GM19351 (cell line): Measurements from ENCODE around the gene ELF1.
"Not testable (repeated sequence)": the region's sequence is repeated elsewhere in the genome, so short reads cannot be mapped to it uniquely, and the experiment has no call there.

Source experiments
- ATAC-seq: cut with Tn5 transposase; IDR thresholded peaks from one replicate; pipeline ENCODE4 v1.9.1; 2021; ENCODE audit warnings: mild to moderate bottlenecking, moderate library complexity; ENCODE audit not compliant: unreplicated experiment

The ELF1 gene

DNA sequence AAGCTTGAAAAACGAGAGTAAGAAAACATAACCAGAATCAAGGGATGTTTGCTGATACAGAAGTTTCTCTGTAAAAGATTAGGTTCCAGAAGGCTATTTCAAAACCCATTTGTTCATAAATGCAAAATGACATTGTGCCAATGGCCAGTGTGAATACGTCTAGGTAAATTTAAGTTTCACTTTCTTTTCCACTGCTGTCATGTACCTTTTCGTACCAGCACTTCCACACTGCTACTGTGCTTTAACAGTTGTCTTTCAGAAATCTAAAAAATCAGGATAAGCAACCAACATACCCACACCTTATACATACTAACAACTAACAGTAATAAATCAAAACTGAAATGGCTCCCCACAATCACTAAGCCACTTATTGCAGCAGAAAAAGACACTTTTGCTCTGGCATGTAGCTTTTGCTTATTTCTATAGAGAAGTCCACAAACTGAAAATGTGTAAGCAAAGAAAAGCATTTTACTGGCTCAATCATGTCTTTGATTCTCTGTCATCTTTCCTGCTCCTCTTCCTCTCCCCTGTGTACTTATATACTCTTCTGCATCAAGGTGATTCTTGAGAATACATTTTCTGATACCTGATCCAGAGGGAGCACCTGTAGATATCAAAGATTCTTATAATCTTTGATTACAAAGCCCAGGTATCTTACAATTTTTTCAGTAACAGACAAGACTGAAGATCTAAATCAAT lies 34.3 kb downstream of the ELF1 start:
- peak; percentile 46 for ATAC-seq

DNA sequence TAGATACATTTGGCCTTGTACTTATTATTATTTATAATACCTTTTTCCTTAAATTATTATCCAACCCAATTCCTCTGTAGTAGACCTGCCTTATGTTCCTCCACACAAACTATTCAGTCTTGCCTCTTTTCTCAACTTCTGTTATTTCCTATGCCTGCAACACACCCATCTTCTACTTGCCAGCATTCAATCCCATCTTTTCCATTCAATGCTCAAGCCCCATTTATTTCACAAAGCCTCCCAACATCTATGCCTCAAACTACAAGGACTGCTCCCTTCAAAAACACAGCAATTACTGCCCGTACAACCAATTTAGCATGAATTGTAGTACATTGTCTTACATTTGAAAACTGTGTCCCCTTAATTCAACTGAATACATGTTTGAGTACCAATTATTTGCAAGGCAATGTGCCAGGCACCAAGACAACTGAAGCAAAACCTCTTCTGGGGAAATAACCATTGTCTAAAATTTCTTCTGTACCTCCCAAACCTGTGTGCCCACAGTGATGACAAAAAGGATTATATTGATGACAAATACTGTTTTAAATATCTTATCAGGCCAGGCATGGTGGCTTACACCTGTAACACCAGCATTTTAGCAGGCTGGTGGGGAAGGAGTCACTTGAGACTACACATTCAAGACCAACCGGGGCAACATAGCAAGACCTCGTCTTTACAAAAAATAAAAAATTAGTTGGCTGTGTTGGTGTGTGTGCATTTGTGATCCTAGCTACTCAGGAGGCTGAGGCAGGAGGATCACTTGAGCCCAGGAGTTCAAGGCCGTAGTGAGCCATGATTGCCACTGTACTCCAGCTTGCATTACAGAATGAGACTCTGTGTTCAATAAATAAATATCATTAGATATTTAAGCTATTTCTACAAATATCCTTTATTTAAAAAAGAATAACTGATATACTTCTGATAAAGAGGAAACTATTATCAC lies 35.1 kb downstream of the ELF1 start:
- no peak for ATAC-seq

DNA sequence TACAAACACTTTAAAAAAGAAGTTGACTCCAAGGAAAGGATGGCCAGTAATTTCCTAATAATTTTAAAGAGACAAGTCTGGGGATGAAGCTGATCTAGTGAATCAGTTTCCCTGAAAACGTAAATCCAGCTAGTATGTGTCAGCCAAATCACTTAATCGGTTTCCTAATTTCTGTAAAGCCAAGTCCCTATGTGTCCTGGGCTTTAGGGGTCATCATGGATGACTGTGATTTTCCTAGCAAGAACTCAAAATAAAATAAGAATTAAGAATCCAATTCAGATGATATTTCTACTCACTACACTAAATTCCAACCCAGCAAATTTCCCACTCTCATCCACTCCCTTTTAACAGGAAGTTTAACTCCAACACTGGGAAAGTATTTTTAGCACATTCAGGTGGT lies 35.9 kb downstream of the ELF1 start:
- ATAC-seq: no peak

DNA sequence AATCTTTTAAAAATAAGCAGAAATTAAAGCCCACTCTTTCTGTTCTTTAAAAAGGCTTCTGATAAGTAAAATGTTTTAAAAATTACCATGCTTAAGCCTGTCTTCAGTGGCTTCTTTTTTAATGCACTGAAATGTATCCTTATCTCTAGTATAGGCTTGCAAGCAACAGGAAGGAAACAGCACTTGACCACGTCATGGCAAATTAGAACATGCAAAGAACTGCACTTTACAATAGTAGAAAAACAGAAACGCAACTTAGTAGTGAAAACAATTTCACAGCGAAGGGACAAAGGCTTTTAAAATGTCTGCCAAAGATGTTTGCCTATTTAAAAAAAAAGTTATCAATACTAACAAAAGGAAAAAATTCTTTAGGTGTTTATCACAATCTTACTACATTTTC lies 36.3 kb downstream of the ELF1 start:
- ATAC-seq: peak; percentile 69

DNA sequence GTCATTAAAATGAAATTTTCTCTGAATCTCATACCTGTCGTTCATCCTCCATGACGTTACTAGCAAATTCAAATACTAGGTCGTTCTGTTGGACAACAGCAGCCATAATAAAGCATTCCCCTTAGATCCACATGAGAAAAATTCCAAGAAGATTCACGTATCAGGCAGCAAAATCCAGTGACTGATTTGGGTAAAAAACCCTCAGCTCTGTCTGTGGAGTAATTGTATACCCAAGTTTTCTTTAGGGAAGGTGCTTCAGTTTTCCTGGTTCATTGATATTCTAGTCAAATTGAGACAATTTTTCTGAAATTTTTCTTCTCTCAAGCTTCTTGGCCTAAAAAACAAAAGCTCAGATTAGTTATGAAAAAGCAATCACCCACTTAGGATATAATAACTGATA lies 37.2 kb downstream of the ELF1 start:
- no peak for ATAC-seq

DNA sequence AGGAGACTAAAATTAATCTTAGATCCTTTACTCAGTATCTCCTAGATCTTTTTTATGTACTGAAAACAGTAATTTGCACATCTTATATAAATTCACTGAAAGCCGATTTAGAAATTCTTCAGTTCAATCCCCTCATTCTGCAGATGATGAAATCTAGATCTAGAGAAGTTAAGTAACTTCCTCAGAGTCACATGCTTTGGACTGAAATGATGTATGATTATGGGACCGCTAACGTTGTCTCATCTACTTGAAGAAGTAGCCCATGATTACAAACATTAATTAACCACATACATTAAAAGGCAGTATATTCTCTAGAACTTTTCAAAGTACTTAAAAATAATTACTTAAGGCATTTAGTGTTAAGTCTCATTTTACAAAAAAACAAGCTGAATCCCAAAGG lies 37.8 kb downstream of the ELF1 start:
- no peak for ATAC-seq

DNA sequence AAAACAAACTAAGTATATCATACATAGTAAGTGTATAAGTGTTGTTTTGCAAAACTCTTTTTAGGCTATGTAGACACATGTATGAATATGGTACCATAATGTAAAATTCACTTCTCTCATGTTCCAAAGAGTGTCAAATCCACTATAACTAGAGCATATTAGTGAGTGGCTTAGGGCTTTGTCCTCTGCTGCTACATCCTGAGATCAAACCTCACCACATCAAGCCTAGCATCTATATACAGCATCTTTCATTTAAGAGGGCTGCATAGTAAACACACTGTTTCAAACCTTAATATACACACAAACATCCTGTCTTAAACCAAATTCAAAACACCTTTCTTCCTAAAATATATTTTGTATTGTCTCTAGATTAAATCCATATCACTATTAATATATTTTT lies 38.7 kb downstream of the ELF1 start:
- no peak for ATAC-seq

DNA sequence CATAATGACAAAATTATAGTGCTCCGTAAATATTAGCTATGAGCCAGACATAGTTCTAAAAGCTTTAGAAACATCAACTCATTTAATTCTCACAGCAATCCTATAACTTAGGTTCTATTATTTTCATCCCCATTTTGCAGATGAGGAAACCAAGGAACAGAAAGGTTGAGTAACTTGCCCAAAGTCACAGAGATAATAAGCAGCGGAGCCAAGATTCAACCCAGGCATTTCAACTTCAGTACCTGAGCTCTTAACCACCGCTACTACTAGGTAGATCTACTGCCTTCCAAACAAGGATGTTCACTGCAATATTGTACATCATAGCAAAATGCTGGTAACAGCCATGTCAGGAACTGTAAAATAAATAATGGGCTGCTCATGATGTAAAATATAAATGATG lies 39.9 kb downstream of the ELF1 start:
- no peak for ATAC-seq

DNA sequence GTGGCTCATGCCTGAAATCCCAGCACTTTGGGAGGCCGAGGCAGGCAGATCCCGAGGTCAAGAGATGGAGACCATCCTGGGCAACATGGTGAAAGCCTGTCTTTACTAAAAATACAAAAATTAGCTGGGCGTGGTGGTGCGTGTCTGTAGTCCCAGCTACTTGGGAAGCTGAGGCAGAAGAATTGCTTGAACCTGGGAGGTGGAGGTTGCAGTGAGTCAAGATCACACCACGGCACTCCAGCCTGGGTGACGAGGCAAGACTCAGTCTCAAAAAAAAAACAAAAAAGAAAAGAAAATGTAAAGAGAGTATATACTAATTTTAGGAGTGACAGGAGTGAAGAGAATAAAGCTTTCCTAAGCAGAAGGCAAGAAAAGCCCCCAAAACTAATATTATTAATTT lies 41.0 kb downstream of the ELF1 start:
- not testable (repeated sequence) for ATAC-seq

DNA sequence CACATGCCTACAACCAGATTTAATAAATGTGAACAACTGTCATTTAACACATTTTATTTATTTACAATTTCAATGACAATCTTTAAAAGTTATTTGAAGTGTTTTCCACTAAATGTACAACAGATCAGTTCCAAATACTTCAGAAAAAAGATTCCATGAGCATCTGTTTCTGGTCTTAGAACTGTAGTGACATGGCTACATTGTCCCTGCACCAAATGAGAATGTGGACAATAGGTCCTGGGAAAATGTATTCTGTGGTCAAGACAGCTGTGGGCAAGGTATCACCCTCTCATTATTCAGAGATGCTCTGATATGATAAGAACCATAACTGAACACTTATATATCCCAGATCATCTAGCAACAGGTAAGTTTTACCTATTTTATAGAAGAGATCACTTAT lies 43.7 kb downstream of the ELF1 start:
- no peak for ATAC-seq

DNA sequence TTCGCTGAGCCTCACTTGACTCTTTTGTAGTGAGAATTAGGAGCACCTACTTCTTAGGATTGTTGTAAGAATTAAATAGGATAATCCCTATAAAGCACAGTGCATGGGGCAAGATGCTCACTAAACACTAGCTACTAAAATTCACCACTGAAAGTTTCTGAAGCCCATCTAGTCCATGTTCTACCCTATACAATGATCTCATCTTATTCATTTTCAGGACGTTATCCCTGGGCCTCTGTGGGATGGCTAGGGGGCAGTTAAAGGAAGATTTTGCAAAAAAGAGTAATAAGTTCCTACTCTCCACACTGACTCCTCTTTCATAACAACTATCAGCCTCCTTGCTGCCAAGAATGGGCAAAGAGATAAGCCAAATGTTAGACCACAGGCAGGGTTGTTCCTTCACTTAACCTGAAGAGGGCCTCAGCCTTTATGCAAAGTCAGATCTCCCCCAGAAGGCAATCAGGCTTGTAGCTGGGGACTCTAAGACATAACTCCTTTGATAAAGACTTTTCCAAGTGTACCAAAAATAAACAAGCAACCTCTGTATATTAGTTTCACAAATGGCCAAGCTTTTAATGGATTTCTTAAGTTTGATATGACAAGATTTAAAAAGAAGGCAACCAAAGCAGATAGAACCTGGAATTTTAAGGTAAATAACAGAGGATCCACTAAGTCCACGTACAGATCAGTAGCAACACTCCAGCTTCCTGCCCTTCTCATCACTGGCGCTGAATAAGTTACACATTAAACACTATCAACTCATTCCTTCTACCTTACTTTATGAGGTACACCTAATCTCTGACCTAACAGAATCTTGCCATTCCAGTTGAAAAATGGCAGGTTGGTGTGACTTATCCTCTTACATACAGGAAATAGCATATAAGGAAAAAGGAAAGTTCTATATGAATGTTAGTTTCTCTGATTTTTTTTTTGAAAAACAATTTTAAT lies 44.4 kb downstream of the ELF1 start:
- ATAC-seq: peak; percentile 75

DNA sequence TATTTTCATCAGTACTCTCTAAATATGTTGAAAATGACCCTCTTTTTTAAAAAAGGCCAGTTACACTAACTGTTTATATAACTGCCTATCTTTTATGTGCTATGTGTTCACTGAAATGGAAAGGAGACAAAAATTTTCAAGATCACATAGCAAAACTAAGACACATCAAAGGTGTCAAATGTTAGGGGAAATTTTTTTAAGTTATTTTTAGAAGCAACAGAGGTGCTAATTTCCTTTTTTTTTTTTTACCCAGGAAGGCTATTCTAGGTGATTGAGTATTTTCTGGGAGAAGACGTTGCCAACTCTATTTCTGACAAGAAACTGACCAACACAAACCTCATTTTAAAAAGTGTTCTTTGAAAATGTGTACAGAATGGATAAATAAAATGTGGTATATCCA lies 45.7 kb downstream of the ELF1 start:
- ATAC-seq: no peak

DNA sequence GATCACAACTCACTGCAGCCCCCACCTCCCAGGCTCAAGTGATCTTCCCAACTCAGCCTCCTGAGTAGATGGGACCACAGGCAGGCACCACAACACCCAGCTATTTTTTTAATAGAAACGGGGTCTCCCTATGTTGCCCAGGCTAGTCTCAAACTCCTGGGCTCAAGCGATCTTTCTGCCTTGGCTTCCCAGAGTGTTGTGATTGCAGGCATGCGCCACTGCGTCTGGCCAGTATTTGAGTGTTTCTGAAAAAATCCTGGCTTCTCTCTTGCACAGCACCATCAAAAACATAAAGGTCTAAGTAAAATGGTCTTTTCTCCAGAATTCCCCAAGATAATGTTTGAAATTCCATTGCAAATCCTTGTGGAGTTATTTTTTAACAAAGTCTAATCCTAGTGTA lies 47.8 kb downstream of the ELF1 start:
- ATAC-seq: no peak

DNA sequence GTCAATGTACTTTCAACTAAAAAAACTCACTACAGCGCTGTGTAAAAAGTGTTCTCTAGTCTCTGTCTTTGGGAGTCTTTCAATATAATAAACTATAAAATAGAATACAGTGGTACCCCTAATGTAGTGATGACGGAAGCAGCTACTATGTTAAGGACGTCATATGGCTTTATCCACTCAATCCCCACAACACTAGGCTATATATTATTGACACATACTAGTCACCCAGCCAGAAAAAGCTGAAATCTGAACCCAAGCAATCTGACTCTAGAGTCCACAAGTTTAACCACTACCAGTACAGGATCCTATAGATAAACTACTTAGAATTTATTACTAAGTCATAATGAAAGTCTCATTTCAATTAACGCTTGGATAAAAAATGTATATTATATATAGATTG lies 48.3 kb downstream of the ELF1 start:
- ATAC-seq: no peak

DNA sequence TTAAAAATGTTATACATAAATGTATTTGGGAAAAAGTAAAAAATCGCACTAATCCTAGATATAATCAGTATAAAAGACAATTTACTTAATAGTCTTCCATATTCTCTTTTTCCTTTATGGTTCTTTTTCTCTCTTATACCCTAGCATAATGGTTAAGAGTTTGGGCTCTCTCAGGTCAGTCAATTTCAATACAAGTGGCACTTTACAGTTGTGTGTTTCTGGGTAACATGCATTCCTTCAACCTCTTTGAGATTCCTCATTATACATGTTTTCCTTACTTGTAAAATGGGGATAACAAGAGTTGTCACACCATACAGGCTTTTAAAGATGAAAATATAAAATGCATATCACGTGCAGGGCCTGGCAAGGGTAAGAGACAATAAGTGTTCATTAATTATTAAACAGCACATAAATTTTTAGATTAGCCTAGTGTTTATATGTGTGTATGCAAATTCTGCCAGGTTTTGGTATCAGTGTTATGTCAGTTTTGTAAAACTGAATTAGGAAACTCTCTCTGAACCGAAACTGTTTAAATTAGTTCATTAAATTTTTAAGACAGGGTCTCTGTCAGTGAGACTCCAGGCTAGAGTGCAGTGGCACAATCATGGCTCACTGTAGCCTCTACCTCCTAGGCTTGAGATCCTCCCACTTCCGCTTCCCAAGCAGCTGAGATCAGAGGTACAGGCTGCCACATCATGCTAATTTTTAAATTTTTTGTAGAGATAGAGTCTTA lies 49.8 kb downstream of the ELF1 start:
- peak; percentile 49 for ATAC-seq

DNA sequence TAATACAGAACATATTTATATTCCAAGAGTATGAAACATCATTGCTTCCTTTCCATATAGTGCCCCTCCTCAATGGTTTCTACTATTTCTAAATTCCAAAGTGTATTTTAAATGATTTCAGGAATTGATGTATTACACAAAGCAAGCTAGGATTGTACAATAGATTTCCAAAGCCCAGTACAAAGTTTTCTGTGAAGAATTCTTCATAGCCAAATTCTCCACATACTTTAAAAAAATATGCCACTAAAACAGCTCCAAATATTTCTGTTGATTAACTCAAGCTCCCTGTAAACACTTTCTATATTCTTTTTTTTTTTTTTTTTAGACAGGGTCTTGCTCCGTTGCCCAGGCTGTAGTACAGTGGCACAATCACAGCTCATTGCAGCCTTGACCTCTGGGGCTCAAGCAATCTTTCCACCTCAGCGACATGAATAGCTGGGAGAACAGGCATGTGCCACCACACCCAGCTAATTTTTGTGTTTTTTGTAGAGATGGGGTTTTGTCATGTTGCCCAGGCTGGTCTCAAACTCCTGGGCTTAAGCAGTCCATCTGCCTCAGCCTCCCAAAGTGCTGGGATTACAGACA lies 50.6 kb downstream of the ELF1 start:
- ATAC-seq: no peak

DNA sequence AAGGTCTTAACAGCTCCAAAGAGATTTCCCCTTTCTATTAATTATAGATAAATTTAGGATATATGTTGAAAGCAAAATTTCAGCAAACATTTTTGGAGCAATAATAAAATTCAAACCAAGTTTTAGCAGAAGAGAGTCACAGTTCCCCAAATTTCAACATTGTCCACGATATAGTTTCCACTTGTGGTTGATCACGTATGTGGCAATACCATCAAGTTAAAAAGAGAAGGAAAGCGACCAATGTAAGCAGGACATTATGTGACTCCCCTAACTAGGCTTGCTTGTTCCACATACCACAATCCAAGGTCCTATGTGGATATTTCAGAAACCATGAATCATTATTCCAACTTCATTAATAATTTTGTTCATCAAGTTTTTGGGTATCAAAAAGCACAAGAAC lies 52.8 kb downstream of the ELF1 start:
- ATAC-seq: no peak

DNA sequence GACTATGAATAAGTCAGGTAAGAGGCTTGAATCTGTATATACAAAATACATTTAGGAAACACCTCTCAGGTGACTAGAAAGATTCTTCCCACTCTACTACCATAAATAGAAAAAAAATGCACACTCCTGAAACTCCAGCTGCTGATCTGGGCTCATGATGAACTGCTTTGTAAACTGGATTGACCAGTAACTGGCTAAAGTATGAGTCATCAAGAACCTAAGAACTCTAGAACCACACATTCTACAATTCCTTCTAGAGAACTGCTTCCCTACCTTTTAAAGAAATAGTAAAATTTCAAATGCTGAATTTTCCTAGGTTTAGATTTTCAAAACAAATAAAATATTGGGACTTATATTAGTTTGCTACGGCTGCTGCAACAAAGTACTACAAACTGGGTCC lies 55.2 kb downstream of the ELF1 start:
- no peak for ATAC-seq

DNA sequence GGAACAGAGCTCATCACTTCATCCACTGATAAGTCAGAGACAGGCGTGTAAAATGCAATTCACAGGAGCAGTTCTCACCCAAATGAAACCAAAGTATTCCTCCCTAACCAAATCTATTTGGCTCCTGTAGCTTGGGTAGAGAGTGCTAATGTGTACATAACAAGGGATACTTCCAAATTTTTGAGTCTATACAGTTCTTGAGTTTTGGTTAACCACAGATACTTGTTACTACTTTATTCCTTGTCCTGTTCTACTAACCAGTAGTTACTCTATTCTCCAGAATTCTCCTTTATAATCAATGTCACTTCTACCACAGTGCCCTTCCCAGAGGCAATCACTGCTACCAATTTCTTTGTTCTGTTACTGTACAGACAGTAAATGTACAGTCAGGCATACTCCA lies 57.3 kb downstream of the ELF1 start:
- ATAC-seq: no peak

DNA sequence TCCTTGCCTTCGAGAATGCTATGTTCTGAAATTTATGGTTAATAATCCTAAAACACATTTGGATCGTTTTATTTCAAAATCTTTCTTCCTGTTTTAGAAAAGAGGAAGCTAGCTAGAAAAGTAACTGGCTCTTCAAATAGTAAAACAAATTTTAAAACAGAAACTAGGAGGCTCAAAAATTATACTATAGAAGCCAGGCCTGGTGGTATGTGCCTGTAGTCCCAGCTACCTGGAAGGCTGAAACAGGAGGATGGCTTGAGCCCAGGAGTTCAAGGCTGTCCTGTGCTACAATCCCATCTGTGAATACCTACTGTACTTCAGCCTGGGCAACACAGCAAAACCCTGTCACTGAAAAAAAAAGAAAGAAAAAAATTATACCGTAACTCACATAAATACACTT lies 57.9 kb downstream of the ELF1 start:
- ATAC-seq: no peak
